Liver (tissue), 3 donors: ENCODE results near the gene SRPK1.
"Not testable (repeated sequence)": the region's sequence is repeated elsewhere in the genome, so short reads cannot be mapped to it uniquely, and the experiment has no call there.

ENCODE experiments used
- ATF3 ChIP-seq: IDR thresholded peaks from 2 replicates; pipeline ENCODE4 v1.6.1; 2016; ENCODE audit warnings: antibody characterized with exemption
- CTCF ChIP-seq: fragments of 150-350 bp; IDR thresholded peaks from 2 replicates; pipeline ENCODE4 v1.5.1; 2017; ENCODE audit warnings: improper control_type of control experiment, low read depth, low read length; ENCODE audit not compliant: missing input control
- EGR1 ChIP-seq, 2 donors: IDR thresholded peaks; 2 replicates each; pipeline ENCODE4 v1.6.1; 2016 to 2018; ENCODE audit warnings: antibody characterized with exemption in 2 of 2, low read depth in 2 of 2
- FOXA1 ChIP-seq: IDR thresholded peaks from 2 replicates; pipeline ENCODE4 v1.6.1; 2016; ENCODE audit warnings: antibody characterized with exemption
- MAX ChIP-seq: IDR thresholded peaks from 2 replicates; pipeline ENCODE4 v1.6.1; 2016; ENCODE audit warnings: antibody characterized with exemption
- RAD21 ChIP-seq, 2 donors: IDR thresholded peaks; 2 replicates each; pipeline ENCODE4 v1.6.1; 2016; ENCODE audit warnings: antibody characterized with exemption in 2 of 2, mild to moderate bottlenecking in 2 of 2
- REST ChIP-seq: IDR thresholded peaks from 2 replicates; pipeline ENCODE4 v1.6.1; 2016; ENCODE audit warnings: antibody characterized with exemption, mild to moderate bottlenecking
- RXRA ChIP-seq, 2 donors: IDR thresholded peaks; 2 replicates each; pipeline ENCODE4 v1.6.1; 2017 to 2018; ENCODE audit warnings: antibody characterized with exemption in 2 of 2, mild to moderate bottlenecking in 1 of 2
- SP1 ChIP-seq: IDR thresholded peaks from 2 replicates; pipeline ENCODE4 v1.6.1; 2018; ENCODE audit warnings: antibody characterized with exemption, mild to moderate bottlenecking
- TAF1 ChIP-seq: conservative IDR thresholded peaks from 2 replicates; pipeline ENCODE4 v1.6.1; 2016; ENCODE audit warnings: antibody characterized with exemption, mild to moderate bottlenecking
- YY1 ChIP-seq: IDR thresholded peaks from 2 replicates; pipeline ENCODE4 v1.6.1; 2016; ENCODE audit warnings: antibody characterized with exemption, mild to moderate bottlenecking
- donor health status: healthy.
- donor health status: healthy.

GRCh38 chr6:35909571-35909970 is 11.3 kb downstream of the SRPK1 start:
- not testable (repeated sequence) for TF ChIP-seq CTCF; ATF3; YY1; RAD21 (IDR thresholded peaks at IDR 0.05); TAF1; EGR1 (IDR thresholded peaks at IDR 0.05; ENCODE audit: low read depth in 2 of 2); REST; FOXA1; SP1; RXRA (IDR thresholded peaks at IDR 0.05); MAX
